WTC11 (cell line): ENCODE data around the gene COPS4.

Source experiments
- CREM ChIP-seq: sonication (generic); formaldehyde crosslinking; IDR thresholded peaks from 2 replicates; pipeline ENCODE4 v1.8.1; 2022; ENCODE audit warnings: mild to moderate bottlenecking, missing genetic modification reagents, moderate library complexity
- CTCF ChIP-seq: fragments of 200-600 bp; IDR thresholded peaks from 2 replicates; pipeline ENCODE4 v1.8.0; 2022; ENCODE audit warnings: antibody characterized with exemption
- JUN ChIP-seq: sonication (generic); formaldehyde crosslinking; IDR thresholded peaks from 2 replicates; pipeline ENCODE4 v1.8.0; 2023; ENCODE audit warnings: mild to moderate bottlenecking, missing genetic modification reagents
- NR2C2 ChIP-seq: sonication (generic); formaldehyde crosslinking; IDR thresholded peaks from 2 replicates; pipeline ENCODE4 v1.8.0; 2022; ENCODE audit warnings: mild to moderate bottlenecking, missing genetic modification reagents
- SP1 ChIP-seq: sonication (generic); formaldehyde crosslinking; conservative IDR thresholded peaks from 2 replicates; pipeline ENCODE4 v1.8.1; 2022; ENCODE audit warnings: missing genetic modification reagents
- TCF7 ChIP-seq: sonication (generic); formaldehyde crosslinking; IDR thresholded peaks from 2 replicates; pipeline ENCODE4 v1.8.0; 2022; ENCODE audit warnings: mild to moderate bottlenecking, low read depth, missing genetic modification reagents, moderate library complexity
- ZSCAN18 ChIP-seq: fragments of 250-450 bp; sonication (Bioruptor Pico); IDR thresholded peaks from 2 replicates; pipeline ENCODE4 v2.1.2; 2022; ENCODE audit warnings: mild to moderate bottlenecking, moderate library complexity

- no peak for TF ChIP-seq ZSCAN18 (CRISPR knock-in tag)
- TF ChIP-seq CREM (CRISPR knock-in tag) = no peak
- no peak for TF ChIP-seq SP1 (CRISPR knock-in tag)
- TF ChIP-seq CTCF = no peak
- TF ChIP-seq JUN (CRISPR knock-in tag) = no peak
- no peak for TF ChIP-seq TCF7 (CRISPR knock-in tag)
- no peak for TF ChIP-seq NR2C2 (CRISPR knock-in tag)
Observed at GRCh38 chr4:83029688-83030087, 5.3 kb upstream of the COPS4 start.
